Measurements from ENCODE around the gene NYAP1.

- TF ChIP-seq CTCF (IDR thresholded peaks at IDR 0.05): no peak
- TF ChIP-seq POLR2A (IDR thresholded peaks at IDR 0.05): no peak
These were observed 6.5 kb upstream of the NYAP1 start for GRCh38 chr7:100476903-100477870.

All from lower leg skin (tissue), 3 donors.